K562 (cell line): Measurements from ENCODE around the gene ZFPM1. TPM values are rescaled to one million over a fixed set of nuclear protein-coding genes. Genes with fewer than 3 reads are reported as not detected.
A peak's percentile ranks its signal among the peaks of the same experiment; 100 is the strongest.
"Not testable (repeated sequence)": the region's sequence is repeated elsewhere in the genome, so short reads cannot be mapped to it uniquely, and the experiment has no call there.

ENCODE experiments used
- ATAC-seq: fragments of 200-7000 bp; cut with Tn5 transposase; 3 replicates; pipeline ENCODE4 v1.9.1; 2020; ENCODE audit warnings: moderate library complexity
- BruUV-seq: library from RNA; stranded (reverse); fragments of 400-500 nt; replicated peaks from 2 replicates; lab custom pipeline; 2021; lab: Mats Ljungman, UMichigan
- CTCF ChIA-PET: fragments of 300-600 bp; formaldehyde crosslinking; extraction: SDS; loops from one replicate; lab custom pipeline; 2021; ENCODE audit warnings: low intra/inter-chr PET ratio; lab: Yijun Ruan, JAX
- POLR2A ChIA-PET: fragments of 300-600, 350-650 bp; sonication (Branson Sonifier 250); formaldehyde crosslinking; extraction: SDS; loops from one replicate; lab custom pipeline; 2021; ENCODE audit warnings: antibody characterized with exemption, inconsistent platforms; lab: Yijun Ruan, JAX
- DNase-seq, 4 experiments: peaks; one replicate each; pipeline versions ENCODE4 v3.0.0 to v3.0.0-alpha.2; 2011 to 2018; ENCODE audit warnings: low spot score in 3 of 4, mixed read lengths in 3 of 4; ENCODE audit errors: extremely low read depth in 1 of 4
- FAIRE-seq: peaks from 2 replicates; lab custom pipeline; 2011; peaks lifted over from hg19 to GRCh38; lab: Jason Lieb, UNC
- H2AFZ ChIP-seq: 2 replicates; pipeline ENCODE4 v1.6.0; 2011; ENCODE audit warnings: low read depth, low read length, control low read depth, inconsistent platforms
- H3K27ac ChIP-seq: fragments of 200-600 bp; 3 replicates; pipeline ENCODE4 v1.8.0; 2011; ENCODE audit warnings: low read depth, mild to moderate bottlenecking, control low read depth, inconsistent platforms, low read length, moderate library complexity, mixed read lengths; ENCODE audit errors: extremely low read depth
- H3K27me3 ChIP-seq, 2 experiments: fragments of 300-600 bp in 1 of 2; 2 replicates in 1 of 2; 3 replicates in 1 of 2; pipeline versions ENCODE4 v1.6.0 to v1.8.0; 2011; ENCODE audit warnings: inconsistent platforms in 2 of 2, low read length in 2 of 2, mild to moderate bottlenecking in 1 of 2, mixed read lengths in 1 of 2, moderate library complexity in 1 of 2; ENCODE audit not compliant: control insufficient read depth in 2 of 2, insufficient read depth in 2 of 2
- H3K36me3 ChIP-seq: fragments of 300-600 bp; 3 replicates; pipeline ENCODE4 v1.8.0; 2011; ENCODE audit warnings: mild to moderate bottlenecking, low read length, inconsistent platforms; ENCODE audit not compliant: control insufficient read depth, insufficient read depth
- H3K4me1 ChIP-seq, 2 experiments: fragments of 200-600 bp in 1 of 2; replicated peaks in 1 of 2; 2 replicates in 1 of 2; 3 replicates in 1 of 2; pipeline versions ENCODE4 v1.5.1 to v1.8.0; 2011; ENCODE audit warnings: inconsistent platforms in 2 of 2, low read length in 2 of 2, mild to moderate bottlenecking in 1 of 2, mixed read lengths in 1 of 2, moderate library complexity in 1 of 2; ENCODE audit not compliant: control insufficient read depth in 2 of 2, insufficient read depth in 2 of 2
- H3K4me2 ChIP-seq: 2 replicates; pipeline ENCODE4 v1.6.1; 2011; ENCODE audit warnings: low read length, control low read depth, inconsistent platforms, mixed read lengths; ENCODE audit not compliant: insufficient read depth
- H3K4me3 ChIP-seq: fragments of 200-600 bp; sonication (generic), shearing (Covaris generic); 2 replicates; pipeline ENCODE4 v1.5.1; 2016; ENCODE audit warnings: control low read depth, inconsistent platforms
- H3K79me2 ChIP-seq: fragments of 200-600 bp; 3 replicates; pipeline ENCODE4 v1.8.0; 2011; ENCODE audit warnings: low read length, inconsistent platforms; ENCODE audit not compliant: control insufficient read depth, insufficient read depth
- H3K9ac ChIP-seq, 2 experiments: 2 replicates each; pipeline versions ENCODE4 v1.6.0 to v1.6.1; 2011; ENCODE audit warnings: low read depth in 2 of 2, low read length in 2 of 2, control low read depth in 1 of 2, inconsistent platforms in 1 of 2, mild to moderate bottlenecking in 1 of 2, mixed read lengths in 1 of 2; ENCODE audit not compliant: insufficient read depth in 1 of 2
- H3K9me1 ChIP-seq: one replicate; pipeline ENCODE4 v1.6.0; 2011; ENCODE audit warnings: inconsistent platforms, mild to moderate bottlenecking, low read length, moderate library complexity; ENCODE audit not compliant: control insufficient read depth, insufficient read depth
- H3K9me3 ChIP-seq: replicated peaks from 2 replicates; pipeline ENCODE4 v1.5.1; 2011; ENCODE audit warnings: low read depth, low read length, inconsistent platforms; ENCODE audit not compliant: control insufficient read depth, insufficient read depth
- H4K20me1 ChIP-seq: replicated peaks from 2 replicates; pipeline ENCODE4 v1.6.1; 2011; ENCODE audit warnings: low read length, inconsistent platforms, mixed read lengths; ENCODE audit not compliant: control insufficient read depth, insufficient read depth
- NFXL1 ChIP-seq: fragments of 450-650 bp; formaldehyde crosslinking; IDR thresholded peaks from 2 replicates; pipeline ENCODE4 v1.4.0; 2021; ENCODE audit warnings: mild to moderate bottlenecking
- POLR2G ChIP-seq: fragments of 200-400 bp; formaldehyde crosslinking; IDR thresholded peaks from 2 replicates; pipeline ENCODE4 v1.6.1; 2017; ENCODE audit warnings: low read depth, mild to moderate bottlenecking, antibody characterized with exemption, low read length, moderate library complexity
- ZKSCAN1 ChIP-seq: fragments of 150-350 bp; IDR thresholded peaks from 2 replicates; pipeline ENCODE4 v1.6.1; 2016; ENCODE audit warnings: low read depth, low read length
- WGBS: fragments of 100-300 bp; shearing (Covaris generic); methylation state at CpG from one replicate; pipeline ENCODE4 v1.1.6; 2016; ENCODE audit warnings: low coverage, mixed read lengths; ENCODE audit not compliant: insufficient coverage; ENCODE audit errors: missing lambda C conversion rate; 5-methylcytosine and 5-hydroxymethylcytosine counted together
- in situ Hi-C: fragments of 300-500 bp; cut with MboI; formaldehyde crosslinking; loops from 4 replicates; pipeline ENCODE4 v1.15.0; 2018; ENCODE audit warnings: inconsistent platforms, mixed read lengths
- intact Hi-C: fragments of 100-400 bp; cut with micrococcal nuclease; formaldehyde crosslinking; loops from 2 replicates; pipeline ENCODE4 v1.14.2; 2022
- polyA plus RNA-seq, 8 experiments: library from polyadenylated mRNA; depleted of rRNA in 4 of 8; stranded (reverse) in 5 of 8; unstranded in 3 of 8; fragments of >200 nt; fragmentation: Nextera tagmentation in 2 of 8; fragmentation: Illumina TruSeq in 1 of 8; extraction: Ambion mirVana in 2 of 8; extraction: Trizol in 1 of 8; gene quantifications; 2 replicates each; pipeline versions ENCODE4 v1.2.1 to v1.2.3, GENCODE V29; 2011 to 2014; ENCODE audit warnings: inconsistent platforms in 1 of 8, missing spikeins in 1 of 8
- total RNA-seq, 7 experiments: library from RNA; depleted of rRNA in 6 of 7; stranded (reverse); fragments of >200 nt in 6 of 7; fragmentation: Illumina TruSeq in 2 of 7; extraction: Trizol in 2 of 7; gene quantifications; 2 replicates each; pipeline versions ENCODE4 v1.2.1 to v1.2.3, GENCODE V29; 2011 to 2021; ENCODE audit warnings: low replicate concordance in 1 of 7

ZFPM1 gene
- total and polyA plus RNA-seq, 9 of the 15 experiments (the other 6 are each of a cell fraction or from before 2014, with no cell fraction given), result 0.03 to 35.9 (median 1.4) TPM

DNA sequence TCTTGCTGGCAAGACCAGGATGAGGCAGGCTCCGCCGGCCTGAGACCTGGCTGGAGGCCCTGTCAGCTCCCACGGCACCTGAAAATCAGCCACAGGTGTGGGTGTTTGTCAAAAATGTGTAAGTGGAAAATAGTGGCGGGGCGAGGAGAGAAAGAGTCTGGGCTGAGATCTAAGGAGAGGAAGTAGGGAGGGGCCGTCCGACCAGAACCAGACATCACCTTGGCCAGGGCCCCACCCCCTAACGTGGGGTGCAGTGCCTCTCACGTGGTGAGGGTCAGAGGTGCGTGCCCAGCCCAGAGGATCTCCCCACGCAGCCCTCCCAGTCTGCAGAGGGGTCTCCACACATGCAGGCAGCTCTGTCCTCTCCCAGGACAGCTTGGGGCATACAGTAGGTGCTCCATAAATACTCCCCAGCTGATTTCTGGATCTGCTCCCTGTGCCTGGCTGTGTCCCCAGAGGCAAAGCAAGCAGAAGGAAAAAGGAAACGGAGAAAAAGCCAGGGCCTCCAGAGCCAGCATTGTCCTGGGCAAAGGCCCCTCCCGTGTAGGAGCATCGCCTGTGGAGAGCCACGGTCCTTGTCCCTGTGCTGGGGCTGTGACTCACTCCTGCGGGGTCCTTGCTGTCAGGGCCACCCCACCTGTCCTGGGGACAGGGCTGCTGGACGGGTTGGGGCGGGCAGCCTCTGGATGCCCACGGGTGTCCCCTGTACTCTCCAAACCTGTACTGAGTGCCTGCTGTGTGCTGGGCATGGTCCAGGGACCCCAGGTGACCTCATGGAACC is 16.7 kb downstream of the ZFPM1 start (continued):
- TF ChIP-seq NFXL1 (CRISPR knock-in tag), result no peak

DNA sequence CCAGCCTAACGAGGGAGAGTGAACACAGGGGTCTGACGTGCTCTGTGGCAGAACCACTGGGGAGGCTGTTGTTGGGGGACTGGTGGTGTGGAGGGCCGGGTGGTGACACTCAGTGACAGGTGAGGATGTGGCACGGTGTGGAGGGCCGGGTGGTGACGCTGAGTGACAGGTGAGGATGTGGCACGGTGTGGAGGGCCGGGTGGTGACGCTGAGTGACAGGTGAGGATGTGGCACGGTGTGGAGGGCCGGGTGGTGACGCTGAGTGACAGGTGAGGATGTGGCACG is 17.3 kb downstream of the ZFPM1 start:
- Histone ChIP-seq H3K79me2 (peaks cover 96% of the 10 kb centered on the region), H3K36me3 (peaks cover 54% of the 10 kb centered on the region; the same call in 2 of the 3 replicates), H3K4me1 (peaks cover 67 to 99% of the 10 kb centered on the region in 2 experiments), H4K20me1 (peaks cover 80% of the 10 kb centered on the region)
- ATAC-seq, intact Hi-C loops, H3K4me3 ChIP-seq, H3K9ac ChIP-seq, H3K27ac ChIP-seq, H3K9me1 ChIP-seq, DNase-seq, in situ Hi-C loops, BruUV-seq, H3K4me2 ChIP-seq, H3K9me3 ChIP-seq, FAIRE-seq, H3K27me3 ChIP-seq, POLR2A ChIA-PET, H2AFZ ChIP-seq, CTCF ChIA-PET: not testable (repeated sequence)
- WGBS, result 75% methylated on average over 2 of the region's 13 CpGs

DNA sequence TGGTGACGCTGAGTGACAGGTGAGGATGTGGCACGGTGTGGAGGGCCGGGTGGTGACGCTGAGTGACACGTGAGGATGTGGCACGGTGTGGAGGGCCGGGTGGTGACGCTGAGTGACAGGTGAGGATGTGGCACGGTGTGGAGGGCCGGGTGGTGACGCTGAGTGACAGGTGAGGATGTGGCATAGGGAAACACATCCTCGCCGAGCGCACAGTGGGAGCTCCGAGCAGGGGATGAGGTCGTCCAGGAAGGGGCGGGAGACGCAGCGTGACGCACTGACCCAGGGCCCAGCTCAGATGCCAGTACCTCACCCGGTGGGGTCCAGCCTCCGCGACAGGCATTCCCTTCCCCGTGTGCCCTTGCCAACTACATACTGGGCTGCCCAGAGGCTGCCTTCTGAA is 17.6 kb downstream of the ZFPM1 start:
- not testable (repeated sequence) for H2AFZ ChIP-seq, H3K9me3 ChIP-seq, H3K4me2 ChIP-seq, H3K4me3 ChIP-seq, BruUV-seq, H3K27me3 ChIP-seq, ATAC-seq, FAIRE-seq
- Histone ChIP-seq H3K79me2 (peaks cover 96% of the 10 kb centered on the region), H4K20me1 (peaks cover 80% of the 10 kb centered on the region)
- TF ChIP-seq ZKSCAN1, result 0 out of 2 replicates have a peak, but pooled peaks have one; percentile 45
- TF ChIP-seq POLR2G, result peak; percentile 28; the same call in 1 of the 2 replicates
- TF ChIP-seq, all 486 proteins: peak for 2; not testable (repeated sequence) for 484
- H3K9ac ChIP-seq, in situ Hi-C loops, POLR2A ChIA-PET, intact Hi-C loops, DNase-seq, CTCF ChIA-PET, H3K27ac ChIP-seq, H3K9me1 ChIP-seq: not testable (repeated sequence)
- peaks cover 64 to 99% of the 10 kb centered on the region in 2 experiments for H3K4me1 ChIP-seq
- 83% methylated on average over 11 of the region's 24 CpGs for WGBS
- H3K36me3 ChIP-seq, result peaks cover 54% of the 10 kb centered on the region; the same call in 2 of the 3 replicates
